Femur (tissue), 1 donor: Measurements from ENCODE around the gene ADCY4.

Experiments used
- DNase-seq: peaks from one replicate; pipeline ENCODE4 v3.0.0-alpha.2; 2017

Gene ADCY4

DNA sequence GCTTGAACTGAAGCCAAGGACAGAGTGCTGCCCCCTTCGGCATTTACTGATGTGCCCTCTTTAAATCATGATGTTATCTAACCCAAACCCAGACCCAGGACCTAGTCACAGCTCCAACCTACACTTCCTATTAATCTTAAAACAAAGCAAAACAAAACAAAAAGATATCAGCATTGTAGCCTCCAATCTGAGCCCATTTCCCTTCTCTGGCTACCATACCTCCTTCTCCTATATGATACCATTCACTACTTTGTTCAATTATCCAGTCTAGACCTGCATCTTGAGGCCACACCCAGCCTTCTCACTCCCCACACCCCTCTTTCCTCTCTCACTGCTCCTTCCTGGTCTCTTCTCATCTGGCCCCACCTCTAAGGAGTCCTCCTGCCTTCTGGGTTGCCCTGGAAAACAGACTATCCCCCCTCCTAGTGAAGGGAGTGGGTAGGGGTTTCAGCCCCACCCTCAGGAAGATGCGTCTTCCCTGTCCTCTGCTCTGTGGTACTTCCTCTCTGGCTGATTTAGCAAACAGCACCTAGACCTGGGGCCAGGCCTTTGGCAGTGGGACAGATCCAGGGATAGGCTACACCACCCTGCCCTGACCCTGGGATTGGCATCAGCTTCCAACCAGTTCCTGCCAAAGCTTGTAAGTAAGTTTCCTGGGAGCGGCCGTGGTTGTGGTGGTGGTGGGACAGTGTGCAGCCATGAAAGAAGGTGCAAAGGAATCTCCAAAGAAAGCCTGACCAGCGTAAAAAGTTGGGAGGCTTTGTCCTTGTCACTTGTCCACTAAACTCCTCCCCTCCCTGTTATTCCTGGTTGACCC is 20.3 kb downstream of the ADCY4 start:
- DNase-seq: no peak

DNA sequence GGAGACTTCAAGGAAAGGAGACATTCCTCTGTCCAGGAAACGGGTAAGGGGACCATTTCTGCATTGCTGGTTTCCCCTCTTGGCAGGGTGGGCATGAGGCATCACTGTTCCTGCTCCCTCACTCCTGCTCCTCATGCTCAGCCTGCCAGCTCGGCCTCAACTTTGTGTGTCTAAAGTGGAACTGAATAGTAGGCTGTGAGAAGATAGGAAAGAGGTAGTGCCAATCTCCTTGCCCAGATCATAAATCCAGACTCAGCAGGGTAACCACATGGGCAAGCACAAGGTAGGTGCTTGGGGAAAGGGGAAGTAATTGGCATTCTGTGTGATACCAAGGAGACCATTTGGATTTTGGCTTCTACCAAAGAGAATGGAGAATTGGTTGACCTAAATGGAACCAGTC is 21.0 kb downstream of the ADCY4 start:
- no peak for DNase-seq

DNA sequence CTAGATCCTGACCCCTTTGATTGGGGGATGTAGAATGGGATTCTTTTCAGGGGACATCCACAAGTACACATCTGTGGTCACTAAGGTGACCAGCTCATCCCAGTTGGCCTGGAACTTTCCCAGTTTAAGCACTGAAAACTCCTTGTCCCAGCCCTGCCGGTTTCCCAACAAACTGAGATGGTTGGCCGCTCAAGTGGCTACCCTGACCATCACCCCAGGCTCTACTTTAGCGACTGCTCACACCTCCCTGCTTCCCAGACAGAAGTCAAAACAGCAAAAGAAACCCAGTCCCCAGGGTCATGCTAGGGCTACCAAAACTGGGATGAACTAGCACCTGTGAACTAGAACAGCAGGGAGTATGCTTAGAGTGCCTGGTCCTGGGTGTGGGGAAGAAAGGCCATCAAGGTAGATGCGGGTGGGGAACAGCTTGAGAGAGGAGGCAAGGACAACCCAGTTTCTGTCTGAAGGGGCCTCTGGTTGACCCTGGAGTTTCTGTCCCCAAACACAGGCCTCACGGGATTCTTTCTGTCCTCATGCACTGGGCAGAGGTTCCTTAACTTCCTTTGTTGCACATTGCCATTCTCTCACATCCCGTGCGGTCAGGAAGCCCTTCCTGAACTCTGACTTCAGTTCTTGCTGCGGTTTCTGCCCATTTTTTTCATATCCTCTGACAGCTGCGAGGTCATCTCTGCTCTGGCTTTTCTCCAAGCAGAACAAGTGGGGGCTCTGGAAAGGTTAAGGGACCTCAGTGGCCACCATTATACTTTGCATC is 21.9 kb downstream of the ADCY4 start:
- DNase-seq: peak; percentile 57

DNA sequence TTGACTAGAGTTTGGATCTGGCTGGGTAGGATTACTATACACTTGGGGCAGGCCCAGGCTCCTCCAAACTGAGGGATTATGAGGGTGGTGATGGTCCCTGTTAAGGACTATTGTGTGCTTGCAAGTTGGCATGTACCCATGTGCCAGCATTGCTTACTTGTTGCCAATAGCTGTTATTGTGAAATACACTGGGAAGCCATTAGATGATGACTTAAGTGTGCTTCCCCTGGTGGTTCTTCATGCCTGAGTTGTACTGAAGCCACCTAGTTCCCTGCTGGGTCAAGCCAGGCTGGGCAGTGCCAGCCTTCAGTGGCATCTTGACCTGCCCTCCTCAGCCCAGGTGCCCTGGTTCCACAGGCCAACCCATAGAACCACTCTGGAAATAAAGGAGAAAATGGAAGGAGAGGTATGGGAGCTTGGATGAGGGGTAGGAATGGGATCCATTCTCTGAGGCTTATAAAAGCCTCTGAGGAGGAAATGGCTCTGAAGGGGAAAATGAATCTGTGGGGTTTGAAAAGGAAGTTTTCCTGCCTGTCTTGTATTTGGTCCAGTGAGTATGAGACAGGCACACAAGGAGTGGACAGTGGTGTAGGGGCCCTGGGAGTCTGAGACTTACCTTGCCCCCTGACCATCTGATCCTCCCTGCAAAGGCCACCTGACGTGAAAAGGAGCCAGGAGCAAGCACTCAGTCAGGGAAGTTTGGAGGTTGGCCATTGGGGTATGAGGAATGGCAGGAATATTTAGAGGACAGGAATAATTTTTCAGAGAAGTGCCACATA is 22.8 kb downstream of the ADCY4 start:
- no peak for DNase-seq

DNA sequence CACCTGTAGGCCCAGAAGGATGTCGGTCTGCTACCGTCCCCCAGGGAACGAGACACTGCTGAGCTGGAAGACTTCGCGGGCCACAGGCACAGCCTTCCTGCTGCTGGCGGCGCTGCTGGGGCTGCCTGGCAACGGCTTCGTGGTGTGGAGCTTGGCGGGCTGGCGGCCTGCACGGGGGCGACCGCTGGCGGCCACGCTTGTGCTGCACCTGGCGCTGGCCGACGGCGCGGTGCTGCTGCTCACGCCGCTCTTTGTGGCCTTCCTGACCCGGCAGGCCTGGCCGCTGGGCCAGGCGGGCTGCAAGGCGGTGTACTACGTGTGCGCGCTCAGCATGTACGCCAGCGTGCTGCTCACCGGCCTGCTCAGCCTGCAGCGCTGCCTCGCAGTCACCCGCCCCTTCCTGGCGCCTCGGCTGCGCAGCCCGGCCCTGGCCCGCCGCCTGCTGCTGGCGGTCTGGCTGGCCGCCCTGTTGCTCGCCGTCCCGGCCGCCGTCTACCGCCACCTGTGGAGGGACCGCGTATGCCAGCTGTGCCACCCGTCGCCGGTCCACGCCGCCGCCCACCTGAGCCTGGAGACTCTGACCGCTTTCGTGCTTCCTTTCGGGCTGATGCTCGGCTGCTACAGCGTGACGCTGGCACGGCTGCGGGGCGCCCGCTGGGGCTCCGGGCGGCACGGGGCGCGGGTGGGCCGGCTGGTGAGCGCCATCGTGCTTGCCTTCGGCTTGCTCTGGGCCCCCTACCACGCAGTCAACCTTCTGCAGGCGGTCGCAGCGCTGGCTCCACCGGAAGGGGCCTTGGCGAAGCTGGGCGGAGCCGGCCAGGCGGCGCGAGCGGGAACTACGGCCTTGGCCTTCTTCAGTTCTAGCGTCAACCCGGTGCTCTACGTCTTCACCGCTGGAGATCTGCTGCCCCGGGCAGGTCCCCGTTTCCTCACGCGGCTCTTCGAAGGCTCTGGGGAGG is 23.9 kb downstream of the ADCY4 start, which contains the start of gene LTB4R:
Gene LTB4R, plus strand, starts transcription at position 857 of the 959 bp plus-strand sequence. CDS start 4,150 bp downstream, outside the sequence.
- DNase-seq: peak; percentile 87

DNA sequence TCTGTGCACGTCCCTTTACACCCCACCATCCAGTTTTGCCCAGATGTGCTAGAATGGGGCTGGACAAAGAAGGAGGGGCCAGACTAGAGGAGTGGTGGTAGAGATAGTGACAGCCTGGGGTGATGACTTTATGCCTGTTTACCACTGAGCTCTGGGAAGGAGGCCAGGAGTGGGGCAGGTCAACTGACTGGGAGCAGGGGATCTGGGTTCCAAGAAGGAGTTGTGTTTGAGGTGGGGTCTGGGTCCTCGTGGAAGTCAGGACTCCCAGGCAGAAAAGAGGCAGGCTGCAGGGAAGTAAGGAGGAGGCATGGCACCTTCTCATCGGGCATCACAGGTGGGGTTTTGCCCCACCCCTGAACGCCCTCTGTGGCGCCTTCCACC is 24.6 kb downstream of the ADCY4 start:
- peak; percentile 57 for DNase-seq

DNA sequence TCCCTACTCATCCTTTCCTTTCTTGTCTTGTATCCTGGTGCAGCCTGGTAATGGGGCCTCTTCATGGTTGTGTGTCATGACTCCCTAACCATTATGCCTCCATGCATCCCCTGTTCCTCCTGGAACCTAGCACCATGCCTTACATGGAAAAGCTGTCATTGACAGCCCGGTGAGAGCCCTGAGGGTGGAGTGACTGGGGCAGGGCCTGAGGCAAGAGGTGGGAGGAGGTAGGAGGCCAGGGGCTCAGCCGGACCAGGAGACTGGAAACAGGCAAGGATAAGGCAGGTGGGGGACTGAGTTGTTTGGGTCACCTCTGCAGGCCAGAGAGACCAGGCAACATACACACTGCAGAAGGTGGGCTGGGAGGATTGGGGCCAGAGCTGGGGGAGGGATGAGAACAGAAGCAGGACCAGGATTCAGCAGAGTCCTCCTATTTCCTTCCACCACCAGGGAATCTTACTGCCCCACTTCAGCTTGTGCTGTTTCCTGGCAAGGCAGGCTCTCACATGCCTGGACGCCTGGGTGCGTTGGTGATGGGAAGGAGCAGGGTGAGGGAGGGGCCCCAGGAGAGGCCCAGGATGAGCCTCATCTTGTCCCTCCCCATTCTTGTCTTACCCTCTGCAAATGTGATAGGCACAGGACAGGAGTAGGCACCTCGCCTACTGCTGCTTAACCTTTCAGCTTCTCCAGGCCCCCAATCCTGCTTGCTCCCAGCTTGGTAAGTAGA is 25.2 kb downstream of the ADCY4 start, which contains the start of gene LTB4R2:
Gene LTB4R2, plus strand, starts transcription at position 603 of the 727 bp plus-strand sequence. CDS start 525 bp downstream, outside the sequence.
- no peak for DNase-seq

DNA sequence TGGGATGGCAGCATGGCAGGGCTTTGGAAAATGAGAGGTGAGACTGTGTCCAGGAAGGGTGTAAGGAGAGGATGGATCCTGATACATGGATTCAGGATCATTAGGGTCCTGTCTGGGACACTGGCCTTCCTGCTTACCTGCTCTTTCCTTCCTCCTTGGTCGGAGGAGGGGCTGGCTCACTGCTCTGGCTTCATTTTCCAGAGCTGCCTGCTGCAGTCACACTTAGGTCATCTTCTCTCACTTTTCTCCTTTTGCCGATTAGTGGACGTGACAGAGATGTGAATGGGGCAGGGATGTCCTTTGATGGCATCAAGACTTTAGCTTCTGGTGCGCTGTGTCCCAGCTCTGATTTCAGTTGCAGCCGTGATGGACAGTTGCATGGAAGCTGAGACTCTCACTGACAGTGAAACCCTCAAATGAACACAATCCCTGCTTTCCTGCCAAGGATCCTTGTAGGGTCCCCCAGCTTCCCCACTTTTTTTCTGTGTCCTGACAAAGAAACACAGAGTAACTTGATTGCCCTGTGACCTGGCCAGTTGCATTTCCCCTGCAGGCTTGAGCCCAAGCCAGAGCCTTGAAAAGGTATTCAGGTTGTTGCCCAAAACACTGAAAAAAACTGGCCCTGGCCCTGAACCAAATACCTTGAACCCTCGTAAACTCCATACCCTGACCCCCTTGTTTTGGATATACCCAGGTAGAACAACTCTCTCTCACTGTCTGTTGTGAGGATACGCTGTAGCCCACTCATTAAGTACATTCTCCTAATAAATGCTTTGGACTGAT is 26.3 kb downstream of the ADCY4 start:
- no peak for DNase-seq

DNA sequence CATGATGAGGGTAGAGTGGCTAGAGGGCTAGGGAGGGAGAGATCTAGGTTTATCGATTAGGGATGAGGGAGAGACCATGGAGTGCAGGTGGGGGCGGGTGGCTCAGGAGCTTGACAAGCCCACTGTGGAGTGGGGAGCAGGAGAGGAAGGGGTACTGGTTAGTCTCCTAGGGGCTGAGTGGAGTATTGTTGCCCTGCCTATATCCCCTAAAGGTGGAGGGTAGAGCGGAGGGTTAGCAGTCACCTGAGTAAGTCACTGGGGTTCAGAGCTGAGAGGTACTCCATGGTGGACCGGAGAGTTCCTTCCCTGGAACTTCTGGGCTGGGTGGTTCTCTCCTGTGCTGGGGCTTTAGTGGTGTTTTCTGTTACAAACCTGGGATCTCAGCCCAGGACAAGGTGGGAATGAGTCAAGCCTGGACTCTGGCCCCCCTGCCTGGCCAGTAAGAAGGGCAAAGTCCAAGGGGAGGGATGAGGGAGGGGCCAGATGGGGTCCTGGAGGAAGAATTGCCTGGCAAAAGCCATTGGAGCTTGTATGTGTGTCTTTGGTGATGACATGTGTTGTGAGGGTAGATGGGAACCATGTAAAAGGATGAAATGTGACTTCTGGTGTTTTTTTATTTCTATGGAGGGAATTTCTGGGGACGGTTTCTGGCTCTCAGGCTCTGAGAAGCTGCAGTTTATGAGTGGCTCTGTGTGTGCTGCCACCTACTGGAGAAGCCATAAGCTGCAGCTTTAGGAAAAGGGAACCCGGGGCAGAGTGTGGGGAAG is 27.1 kb downstream of the ADCY4 start, which contains the start of gene CIDEB:
Gene CIDEB, minus strand, starts transcription at position 403 of the 767 bp plus-strand sequence. Its CDS starts 119 bp downstream, at position 284.
- DNase-seq: peak; percentile 62

DNA sequence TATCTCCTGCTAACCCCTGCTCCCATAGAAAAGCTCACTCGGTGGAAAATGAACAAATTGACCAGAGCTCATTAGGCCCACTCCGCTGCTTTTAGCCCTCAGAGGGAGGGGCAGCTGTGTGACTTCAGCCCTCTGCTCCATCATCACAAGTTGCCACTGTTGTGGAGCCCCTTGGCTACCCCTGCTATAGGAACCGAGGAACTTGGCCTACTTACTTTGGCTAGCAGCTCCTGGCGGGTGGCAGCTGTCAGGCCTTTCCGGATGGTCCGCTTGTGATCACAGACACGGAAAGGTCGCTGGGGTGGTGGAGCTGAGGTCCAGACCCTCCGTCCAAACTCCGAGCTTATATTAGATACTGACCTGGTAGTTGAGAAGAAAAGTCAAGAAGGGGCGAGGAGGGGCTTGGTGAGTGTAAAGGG is 27.7 kb downstream of the ADCY4 start:
- no peak for DNase-seq

DNA sequence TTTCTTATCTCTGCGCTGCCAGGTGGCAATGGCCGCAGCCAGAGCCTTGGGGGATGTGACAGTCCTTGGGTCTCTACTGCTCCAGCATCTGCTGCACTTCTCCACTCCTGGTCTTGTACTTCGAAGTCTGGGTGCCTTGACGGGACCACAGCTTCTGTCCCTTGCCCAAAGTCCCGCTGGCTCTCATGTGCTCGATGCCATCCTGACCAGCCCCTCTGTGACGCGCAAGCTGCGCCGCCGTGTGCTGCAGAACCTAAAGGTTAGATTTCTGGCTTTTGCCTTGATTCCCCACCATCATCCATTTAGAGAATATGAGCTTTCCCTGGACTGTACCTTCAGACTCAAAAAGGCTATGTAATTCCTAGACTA is 30.9 kb downstream of the ADCY4 start:
- no peak for DNase-seq

DNA sequence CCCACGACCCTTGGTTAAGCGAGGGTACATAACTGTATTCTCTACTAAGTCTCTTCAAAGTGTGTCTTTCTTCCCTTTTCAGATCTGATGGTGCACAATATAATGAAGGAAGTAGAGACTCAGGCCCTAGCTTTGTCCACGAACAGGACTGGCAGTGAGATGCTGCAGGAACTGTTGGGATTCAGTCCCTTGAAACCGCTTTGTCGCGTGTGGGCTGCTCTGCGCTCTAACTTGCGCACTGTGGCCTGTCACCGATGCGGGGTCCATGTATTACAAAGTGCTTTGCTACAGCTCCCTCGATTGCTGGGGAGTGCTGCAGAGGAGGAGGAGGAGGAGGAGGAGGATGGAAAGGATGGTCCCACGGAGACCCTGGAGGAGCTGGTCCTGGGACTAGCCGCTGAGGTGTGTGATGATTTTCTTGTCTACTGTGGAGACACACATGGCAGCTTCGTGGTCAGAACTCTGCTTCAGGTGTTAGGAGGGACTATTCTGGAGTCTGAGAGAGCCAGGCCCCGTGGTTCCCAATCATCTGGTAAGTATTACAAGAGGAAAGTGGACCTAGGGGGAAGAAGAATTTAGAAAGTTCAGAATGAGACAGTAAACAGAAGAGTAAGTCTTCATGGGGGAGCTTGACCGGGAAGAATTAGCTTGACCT is 34.4 kb downstream of the ADCY4 start:
- DNase-seq: no peak

DNA sequence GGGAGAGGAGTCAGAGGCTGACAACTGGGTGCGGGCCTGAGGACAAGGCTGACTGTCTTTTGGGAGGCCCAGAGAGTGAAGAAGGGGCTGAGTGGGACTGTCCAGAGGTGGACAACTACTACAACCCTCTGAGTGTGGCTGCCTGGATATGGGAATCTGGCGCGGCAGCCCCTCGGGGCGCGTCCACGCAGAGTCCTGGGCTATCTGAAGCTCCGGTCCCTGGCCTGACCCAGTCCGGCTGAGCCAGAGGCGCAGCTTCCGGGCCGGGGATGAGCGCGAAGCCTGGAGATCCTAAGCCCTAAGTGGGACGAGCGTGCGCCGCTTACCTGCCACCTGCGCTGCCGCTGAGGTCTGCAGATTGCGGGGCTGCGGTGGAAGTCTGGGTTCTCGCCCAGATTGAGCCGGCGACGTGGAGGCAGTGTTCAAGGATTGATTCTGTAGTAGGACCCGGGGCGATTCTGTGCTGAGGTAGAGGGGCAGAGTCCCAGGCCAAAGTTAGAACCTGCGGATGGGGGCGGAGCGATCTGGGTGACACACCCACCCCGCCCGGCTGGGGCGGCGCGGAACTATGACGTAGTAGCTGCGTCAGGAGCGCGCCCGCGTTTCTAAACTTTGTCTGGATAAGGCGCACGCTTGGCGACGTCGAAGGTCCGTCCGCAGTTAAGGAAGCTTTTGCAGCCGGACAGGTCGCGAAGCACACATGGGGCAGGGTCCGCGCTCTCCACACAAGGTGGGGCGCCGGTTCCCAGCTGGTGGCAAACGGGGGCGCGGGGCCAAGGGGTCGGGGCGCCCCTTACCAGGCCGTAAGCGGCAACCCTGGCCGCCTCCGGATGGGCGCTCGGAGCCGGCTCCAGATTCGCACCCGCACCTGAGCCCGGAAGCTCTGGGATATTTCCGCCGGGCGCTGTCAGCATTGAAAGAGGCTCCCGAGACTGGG is 35.3 kb downstream of the ADCY4 start, which contains the start of the genes DHRS1 and NOP9:
Gene DHRS1, minus strand, starts transcription at position 526 of the 937 bp plus-strand sequence. CDS start 674 bp downstream, outside the sequence.
Gene NOP9, plus strand, starts transcription at position 596 of the 937 bp plus-strand sequence. Its CDS starts 105 bp downstream, at position 701.
- DNase-seq: peak; percentile 95

DNA sequence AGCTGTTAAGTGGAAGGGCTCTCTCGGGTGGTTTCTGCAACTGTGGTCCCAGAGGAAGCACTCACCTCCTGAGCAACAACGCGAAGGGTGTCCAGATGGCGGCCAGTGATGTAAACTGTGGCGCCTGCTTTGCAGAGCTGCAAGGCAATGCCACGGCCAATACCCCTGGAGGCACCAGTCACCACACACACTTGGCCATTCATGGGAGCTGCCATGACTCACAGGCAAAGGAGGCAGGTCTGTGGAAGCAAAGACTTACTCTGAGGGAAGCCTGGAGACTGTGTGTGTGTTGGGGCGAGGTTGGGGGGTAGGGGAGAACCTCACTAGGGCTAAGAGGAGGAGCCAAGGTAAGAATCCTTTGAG is 36.0 kb downstream of the ADCY4 start:
- no peak for DNase-seq

DNA sequence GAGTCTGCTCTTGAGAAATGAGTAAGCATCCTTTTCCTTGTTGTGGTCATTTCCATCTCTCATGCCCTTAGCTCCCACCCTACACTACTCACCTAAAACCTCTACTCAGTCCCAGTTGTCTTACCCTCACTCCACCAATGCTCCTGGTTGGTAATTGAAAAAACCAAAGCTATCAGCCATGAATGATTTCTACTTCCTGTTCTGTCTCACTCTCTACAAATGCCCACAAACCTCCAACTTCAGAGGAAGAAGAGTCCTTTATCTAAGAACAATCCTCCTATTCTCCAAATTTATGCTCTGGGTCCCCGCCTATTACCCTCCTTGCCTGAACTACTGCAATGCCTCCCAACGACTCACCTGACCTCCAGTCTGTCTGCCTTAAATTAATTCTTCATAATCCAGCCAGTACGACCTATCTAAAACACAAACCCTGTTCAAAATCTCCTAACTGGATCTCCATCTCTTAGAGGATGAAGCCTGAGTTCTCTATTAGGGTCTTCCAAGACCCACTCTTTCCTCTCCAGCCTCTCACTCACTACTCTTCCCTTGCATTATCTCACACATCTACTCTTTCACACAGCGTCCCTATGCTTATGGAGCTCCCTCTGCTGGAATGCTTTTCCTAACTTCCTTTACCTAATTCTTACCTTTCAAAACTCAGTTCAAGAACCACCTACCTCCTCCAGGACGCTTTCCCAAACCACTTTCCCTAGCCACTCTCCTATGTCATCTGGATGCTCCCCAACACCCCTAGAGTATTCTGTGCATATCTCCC is 37.5 kb downstream of the ADCY4 start:
- no peak for DNase-seq

DNA sequence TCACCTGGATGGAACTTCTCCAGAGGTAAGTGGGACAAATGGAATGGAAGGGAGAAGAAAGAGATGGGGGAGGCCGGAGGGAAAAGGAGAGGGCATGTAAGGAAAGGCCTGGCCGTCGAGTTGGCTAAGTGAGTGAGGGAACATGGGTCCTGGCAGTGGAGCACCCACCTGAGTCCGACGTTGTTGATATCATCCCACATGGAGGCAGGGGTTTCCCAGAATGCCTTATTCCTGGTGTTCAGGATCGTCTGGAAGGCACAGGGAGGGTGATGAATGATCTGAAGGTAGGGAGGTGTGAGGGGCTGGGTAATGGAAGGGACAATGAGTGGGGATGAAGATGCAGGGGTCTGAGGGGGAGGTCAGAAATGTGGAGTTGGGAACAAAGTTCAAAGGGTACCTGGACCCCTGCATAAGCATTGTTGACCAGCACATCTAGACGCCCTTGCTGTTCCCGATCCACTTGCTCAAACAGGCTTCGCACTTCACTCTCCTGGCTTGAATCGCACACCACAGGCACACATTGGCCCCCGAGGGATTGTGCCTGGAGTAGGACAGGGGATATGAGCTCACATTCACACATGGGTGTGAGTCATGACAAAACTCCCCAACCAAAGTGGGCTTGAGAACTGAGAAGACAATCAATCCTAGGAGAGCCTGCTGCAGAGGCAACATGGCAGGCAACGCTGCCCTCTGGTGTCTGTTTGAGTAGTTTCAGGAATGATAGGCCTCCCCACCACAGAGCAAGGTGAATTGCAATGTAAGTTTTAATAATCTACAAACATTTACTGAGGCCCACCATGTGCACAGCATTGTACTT is 38.3 kb downstream of the ADCY4 start:
- peak; percentile 76 for DNase-seq
